Measurements from ENCODE around the gene ALDH9A1. TPM values are rescaled to one million over a fixed set of nuclear protein-coding genes. Genes with fewer than 3 reads are reported as not detected.

The ALDH9A1 gene
- total and polyA plus RNA-seq, 2 experiments from 2014 or later = 100 to 107 TPM

GRCh38 chr1:165650981-165651625 lies 47.3 kb downstream of the ALDH9A1 start:
- H3K36me3 ChIP-seq (ENCODE audit: low read depth) = peaks cover 51% of the 10 kb centered on the region
- H3F3A ChIP-seq (ENCODE audit: insufficient read depth) = no peaks in the 10 kb centered on the region
- H3K9me3 ChIP-seq (ENCODE audit: low read depth) = no peaks in the 10 kb centered on the region
- in situ Hi-C loops (cut with MboI) = no loop called here
- H4K20me1 ChIP-seq (ENCODE audit: insufficient read depth) = peaks cover 6% of the 10 kb centered on the region; the same call in 1 of the 2 replicates
- no peak for DNase-seq
- H2AFZ ChIP-seq = no peak overlapping the region
- 0 out of 2 replicates have a peak, but pooled peaks cover 2% of the 10 kb centered on the region for H3K4me1 ChIP-seq (ENCODE audit: insufficient read depth)
- H3K9me2 ChIP-seq (ENCODE audit: insufficient read depth) = no peaks in the 10 kb centered on the region
- no peak overlapping the region for H3K4me2 ChIP-seq (ENCODE audit: unreplicated experiment)
- H3K27ac ChIP-seq = no peak overlapping the region
- no peaks in the 10 kb centered on the region for H3K27me3 ChIP-seq (replicated peaks; ENCODE audit: insufficient read depth)
- H3K4me3 ChIP-seq = no peak overlapping the region
- H3K79me2 ChIP-seq (ENCODE audit: insufficient read depth) = peaks cover 69% of the 10 kb centered on the region
- no peak for TF ChIP-seq EZH2phosphoT487 (IDR thresholded peaks at IDR 0.05; ENCODE audit: insufficient read depth, low read depth)
- no peak for TF ChIP-seq EZH2 (IDR thresholded peaks at IDR 0.05; ENCODE audit: insufficient read depth, poor library complexity, severe bottlenecking)
- 84 to 85% methylated on average over 9 of the region's 9 CpGs for WGBS, 2 experiments (ENCODE audit: low coverage in 1 of 2, low lambda C conversion rate in 2 of 2, missing lambda C conversion rate in 2 of 2)
- no peak overlapping the region for H3K9ac ChIP-seq

DNA sequence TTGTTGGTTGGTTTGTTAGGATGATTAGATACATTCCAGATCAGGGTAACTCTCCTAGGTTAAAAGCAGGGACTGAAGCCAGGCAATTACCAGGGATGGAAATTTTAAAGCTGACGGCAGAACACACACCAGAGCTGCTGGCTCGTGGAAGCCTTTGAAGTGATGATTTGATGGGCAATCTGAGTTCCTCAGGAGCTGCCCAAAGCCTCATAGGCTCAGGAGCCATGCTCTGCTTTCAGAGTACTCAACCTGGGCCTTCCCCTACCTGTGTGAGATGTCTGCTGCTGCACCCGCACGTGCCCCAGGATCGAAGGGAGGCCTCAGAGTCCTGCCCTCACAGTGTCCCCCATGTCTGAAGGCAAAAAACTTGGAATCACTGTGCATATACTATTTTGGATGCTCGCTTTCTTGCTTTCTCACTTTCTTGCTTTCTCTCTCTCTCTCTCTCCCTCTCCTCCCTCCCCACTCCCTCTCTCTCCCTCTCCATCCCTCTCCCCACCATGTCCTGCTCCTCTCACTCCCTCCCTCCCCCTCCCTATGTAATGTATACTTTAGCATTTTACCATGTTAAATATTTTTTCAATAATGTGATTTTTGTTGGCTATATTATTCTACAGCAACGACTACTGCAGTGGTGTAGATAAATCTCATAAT lies 49.3 kb downstream of the ALDH9A1 start:
- H3K4me3 ChIP-seq = no peak overlapping the region
- H3K27me3 ChIP-seq (replicated peaks; ENCODE audit: insufficient read depth) = no peaks in the 10 kb centered on the region
- peaks cover 6% of the 10 kb centered on the region; the same call in 1 of the 2 replicates for H4K20me1 ChIP-seq (ENCODE audit: insufficient read depth)
- no peaks in the 10 kb centered on the region for H3K9me3 ChIP-seq (ENCODE audit: low read depth)
- no peaks in the 10 kb centered on the region for H3K9me2 ChIP-seq (ENCODE audit: insufficient read depth)
- DNase-seq = no peak
- peaks cover 89% of the 10 kb centered on the region for H3K79me2 ChIP-seq (ENCODE audit: insufficient read depth)
- H3K9ac ChIP-seq = no peak overlapping the region
- peaks cover 6% of the 10 kb centered on the region; the same call in 1 of the 2 replicates for H3F3A ChIP-seq (ENCODE audit: insufficient read depth)
- in situ Hi-C loops (cut with MboI) = no loop called here
- TF ChIP-seq EZH2 (IDR thresholded peaks at IDR 0.05; ENCODE audit: insufficient read depth, poor library complexity, severe bottlenecking) = no peak
- no peak for TF ChIP-seq EZH2phosphoT487 (IDR thresholded peaks at IDR 0.05; ENCODE audit: insufficient read depth, low read depth)
- no peak overlapping the region for H3K4me2 ChIP-seq (ENCODE audit: unreplicated experiment)
- H3K27ac ChIP-seq = no peak overlapping the region
- H2AFZ ChIP-seq = no peak overlapping the region
- 0 out of 2 replicates have a peak, but pooled peaks cover 6% of the 10 kb centered on the region for H3K4me1 ChIP-seq (ENCODE audit: insufficient read depth)
- peaks cover 33% of the 10 kb centered on the region for H3K36me3 ChIP-seq (ENCODE audit: low read depth)
- WGBS, 2 experiments (ENCODE audit: low coverage in 1 of 2, low lambda C conversion rate in 2 of 2, missing lambda C conversion rate in 2 of 2) = 98% methylated on average over 6 to 7 of the region's 7 CpGs

DNA sequence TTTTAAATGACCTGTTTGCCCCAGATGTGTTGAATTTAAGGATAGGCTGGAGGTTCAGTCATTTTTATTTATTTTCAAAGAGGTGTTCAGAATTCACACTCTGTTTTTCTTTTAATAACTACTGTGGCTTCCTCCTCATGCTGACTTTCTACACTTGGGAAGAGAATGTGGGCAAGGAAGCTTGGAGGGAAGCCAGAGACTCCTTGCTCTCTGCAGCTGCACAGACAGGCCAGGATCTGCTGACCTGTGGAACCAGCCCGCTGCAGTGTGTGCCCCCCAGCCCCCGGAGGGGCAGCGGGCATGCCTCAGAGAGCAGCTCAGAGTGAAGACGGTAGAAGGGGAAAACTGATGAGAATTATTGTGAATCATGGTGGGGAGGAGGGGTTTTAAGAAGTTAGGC lies 50.4 kb downstream of the ALDH9A1 start:
- Histone ChIP-seq H3F3A (ENCODE audit: insufficient read depth) (peaks cover 8% of the 10 kb centered on the region; the same call in 1 of the 2 replicates), H3K4me2 (ENCODE audit: unreplicated experiment) (no peak overlapping the region), H3K9me2 (ENCODE audit: insufficient read depth) (no peaks in the 10 kb centered on the region), H3K9ac (no peak overlapping the region), H3K36me3 (ENCODE audit: low read depth) (peaks cover 28% of the 10 kb centered on the region), H3K9me3 (ENCODE audit: low read depth) (no peaks in the 10 kb centered on the region), H3K79me2 (ENCODE audit: insufficient read depth) (peaks cover 98% of the 10 kb centered on the region), H3K27me3 (replicated peaks; ENCODE audit: insufficient read depth) (no peaks in the 10 kb centered on the region), H4K20me1 (ENCODE audit: insufficient read depth) (peaks cover 6% of the 10 kb centered on the region; the same call in 1 of the 2 replicates), H3K27ac (no peak overlapping the region), H2AFZ (no peak overlapping the region), H3K4me3 (no peak overlapping the region), H3K4me1 (ENCODE audit: insufficient read depth) (0 out of 2 replicates have a peak, but pooled peaks cover 6% of the 10 kb centered on the region)
- DNase-seq = no peak
- in situ Hi-C loops (cut with MboI) = no loop called here
- 97 to 100% methylated on average over 4 of the region's 4 CpGs for WGBS, 2 experiments (ENCODE audit: low coverage in 1 of 2, low lambda C conversion rate in 2 of 2, missing lambda C conversion rate in 2 of 2)
- TF ChIP-seq EZH2 (IDR thresholded peaks at IDR 0.05; ENCODE audit: insufficient read depth, poor library complexity, severe bottlenecking) (no peak), EZH2phosphoT487 (IDR thresholded peaks at IDR 0.05; ENCODE audit: insufficient read depth, low read depth) (no peak)

DNA sequence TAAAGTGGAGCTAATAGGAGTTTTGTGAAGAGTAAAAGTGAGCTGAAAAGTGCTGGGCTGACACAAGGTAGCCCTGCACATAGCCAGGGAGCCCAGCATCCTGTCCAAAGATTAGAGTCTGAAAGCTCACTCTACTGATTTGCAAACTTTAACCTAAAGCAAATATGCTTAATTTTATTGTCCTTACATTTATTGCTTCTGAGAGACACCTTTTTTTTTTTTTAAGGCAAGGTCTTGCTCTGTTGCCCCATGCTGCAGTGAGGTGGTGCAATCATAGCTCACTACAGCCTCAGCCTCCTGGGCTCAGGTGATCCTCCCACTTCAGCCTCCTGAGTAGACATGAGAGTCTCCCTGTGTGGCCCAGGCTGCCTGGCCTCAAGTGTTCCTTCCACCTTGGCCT lies 50.8 kb downstream of the ALDH9A1 start:
- no peak for TF ChIP-seq EZH2phosphoT487 (IDR thresholded peaks at IDR 0.05; ENCODE audit: insufficient read depth, low read depth)
- TF ChIP-seq EZH2 (IDR thresholded peaks at IDR 0.05; ENCODE audit: insufficient read depth, poor library complexity, severe bottlenecking) = no peak
- Histone ChIP-seq H3K27ac (no peak overlapping the region), H3K9me2 (ENCODE audit: insufficient read depth) (no peaks in the 10 kb centered on the region), H3K9ac (no peak overlapping the region), H3K79me2 (ENCODE audit: insufficient read depth) (peaks cover 98% of the 10 kb centered on the region), H3K27me3 (replicated peaks; ENCODE audit: insufficient read depth) (no peaks in the 10 kb centered on the region), H2AFZ (no peak overlapping the region), H3K9me3 (ENCODE audit: low read depth) (no peaks in the 10 kb centered on the region), H3F3A (ENCODE audit: insufficient read depth) (peaks cover 8% of the 10 kb centered on the region; the same call in 1 of the 2 replicates), H3K36me3 (ENCODE audit: low read depth) (peaks cover 24% of the 10 kb centered on the region), H4K20me1 (ENCODE audit: insufficient read depth) (peaks cover 6% of the 10 kb centered on the region; the same call in 1 of the 2 replicates), H3K4me3 (no peak overlapping the region), H3K4me1 (ENCODE audit: insufficient read depth) (0 out of 2 replicates have a peak, but pooled peaks cover 6% of the 10 kb centered on the region), H3K4me2 (ENCODE audit: unreplicated experiment) (no peak overlapping the region)
- in situ Hi-C loops (cut with MboI) = no loop called here
- no peak for DNase-seq
